Left hindlimb (tissue), 1 donor: Measurements from ENCODE around the gene ZCCHC7.

Experiments used
- DNase-seq: peaks from one replicate; pipeline ENCODE4 v3.0.0-alpha.2; 2018

The ZCCHC7 gene

GRCh38 chr9:37341704-37342103 is 221.3 kb downstream of the ZCCHC7 start:
- DNase-seq = no peak

GRCh38 chr9:37342493-37342892 is 222.1 kb downstream of the ZCCHC7 start:
- DNase-seq = no peak

GRCh38 chr9:37342895-37343294 is 222.5 kb downstream of the ZCCHC7 start:
- no peak for DNase-seq

GRCh38 chr9:37343724-37344123 is 223.3 kb downstream of the ZCCHC7 start:
- no peak for DNase-seq

- no peak for DNase-seq
These were observed 224.7 kb downstream of the ZCCHC7 start for GRCh38 chr9:37345038-37345437.

GRCh38 chr9:37348917-37349316 is 228.5 kb downstream of the ZCCHC7 start:
- DNase-seq = no peak

- DNase-seq = no peak
These were observed 230.3 kb downstream of the ZCCHC7 start for GRCh38 chr9:37350486-37351190.

GRCh38 chr9:37353791-37354190 is 233.4 kb downstream of the ZCCHC7 start:
- no peak for DNase-seq

GRCh38 chr9:37362430-37362829 is 242.1 kb downstream of the ZCCHC7 start:
- no peak for DNase-seq

- no peak for DNase-seq
These were observed 242.8 kb downstream of the ZCCHC7 start for GRCh38 chr9:37363124-37363523.

- no peak for DNase-seq
These were observed 243.8 kb downstream of the ZCCHC7 start for GRCh38 chr9:37364136-37364535.

GRCh38 chr9:37364751-37365360 is 244.5 kb downstream of the ZCCHC7 start:
- no peak for DNase-seq

GRCh38 chr9:37369671-37370070 is 249.3 kb downstream of the ZCCHC7 start:
- DNase-seq = no peak

- DNase-seq = no peak
These were observed 249.9 kb downstream of the ZCCHC7 start for GRCh38 chr9:37370282-37370681.

GRCh38 chr9:37370968-37371563 is 250.7 kb downstream of the ZCCHC7 start:
- no peak for DNase-seq

GRCh38 chr9:37371565-37372464 is 251.4 kb downstream of the ZCCHC7 start:
- DNase-seq = no peak

- no peak for DNase-seq
These were observed 252.5 kb downstream of the ZCCHC7 start for GRCh38 chr9:37372839-37373238.

GRCh38 chr9:37373621-37374020 is 253.2 kb downstream of the ZCCHC7 start:
- DNase-seq = no peak

GRCh38 chr9:37374892-37375291 is 254.5 kb downstream of the ZCCHC7 start:
- DNase-seq = no peak

- DNase-seq = no peak
These were observed 257.6 kb downstream of the ZCCHC7 start for GRCh38 chr9:37377688-37378612.

- no peak for DNase-seq
These were observed 258.2 kb downstream of the ZCCHC7 start for GRCh38 chr9:37378613-37379004.

GRCh38 chr9:37379835-37380234 is 259.5 kb downstream of the ZCCHC7 start:
- no peak for DNase-seq
